HG03095 (cell line): ENCODE measurements around the gene DENND1A.

Experiments
- ATAC-seq: cut with Tn5 transposase; IDR thresholded peaks from one replicate; pipeline ENCODE4 v1.9.1; 2021; ENCODE audit warnings: moderate library complexity; ENCODE audit not compliant: unreplicated experiment

DENND1A gene

GRCh38 chr9:123868002-123868401 lies 61.9 kb downstream of the DENND1A start:
- ATAC-seq = no peak

GRCh38 chr9:123867034-123867433 lies 62.9 kb downstream of the DENND1A start:
- no peak for ATAC-seq

GRCh38 chr9:123866497-123866896 lies 63.4 kb downstream of the DENND1A start:
- no peak for ATAC-seq

GRCh38 chr9:123865226-123866000 lies 64.5 kb downstream of the DENND1A start:
- no peak for ATAC-seq

- ATAC-seq = no peak
These were observed 65.7 kb downstream of the DENND1A start for GRCh38 chr9:123864251-123864650.

- no peak for ATAC-seq
These were observed 66.6 kb downstream of the DENND1A start for GRCh38 chr9:123863164-123863855.

- no peak for ATAC-seq
These were observed 68.2 kb downstream of the DENND1A start for GRCh38 chr9:123861756-123862120.

GRCh38 chr9:123861086-123861755 lies 68.7 kb downstream of the DENND1A start:
- ATAC-seq = no peak

GRCh38 chr9:123860603-123861002 lies 69.3 kb downstream of the DENND1A start:
- no peak for ATAC-seq

GRCh38 chr9:123852403-123852802 lies 77.5 kb downstream of the DENND1A start:
- ATAC-seq = no peak

- no peak for ATAC-seq
These were observed 78.1 kb downstream of the DENND1A start for GRCh38 chr9:123851851-123852250.

GRCh38 chr9:123848447-123849085 lies 81.4 kb downstream of the DENND1A start:
- no peak for ATAC-seq

GRCh38 chr9:123846966-123847365 lies 83.0 kb downstream of the DENND1A start:
- no peak for ATAC-seq

GRCh38 chr9:123843703-123844102 lies 86.2 kb downstream of the DENND1A start:
- ATAC-seq = no peak

GRCh38 chr9:123835821-123836220 lies 94.1 kb downstream of the DENND1A start:
- no peak for ATAC-seq

- peak; percentile 49 for ATAC-seq
These were observed 94.9 kb downstream of the DENND1A start for GRCh38 chr9:123834889-123835562.

- ATAC-seq = no peak
These were observed 95.6 kb downstream of the DENND1A start for GRCh38 chr9:123834218-123834888.

- ATAC-seq = no peak
These were observed 96.9 kb downstream of the DENND1A start for GRCh38 chr9:123832858-123833650.

GRCh38 chr9:123832176-123832575 lies 97.8 kb downstream of the DENND1A start:
- ATAC-seq = no peak

GRCh38 chr9:123828449-123828848 lies 101.5 kb downstream of the DENND1A start:
- no peak for ATAC-seq
